GM19455 (cell line): ENCODE results near the gene CFAP157.

Experiments
- ATAC-seq: cut with Tn5 transposase; IDR thresholded peaks from one replicate; pipeline ENCODE4 v1.9.1; 2021; ENCODE audit not compliant: unreplicated experiment

CFAP157 gene

GRCh38 chr9:127692071-127692470 is 14.7 kb upstream of the CFAP157 start:
- no peak for ATAC-seq

GRCh38 chr9:127693143-127693542 is 13.6 kb upstream of the CFAP157 start:
- ATAC-seq, result no peak

GRCh38 chr9:127693697-127694096 is 13.1 kb upstream of the CFAP157 start:
- ATAC-seq, result no peak

GRCh38 chr9:127694890-127695720 is 11.7 kb upstream of the CFAP157 start:
- no peak for ATAC-seq

- no peak for ATAC-seq
These were observed 9.2 kb upstream of the CFAP157 start for GRCh38 chr9:127697575-127697974.

GRCh38 chr9:127698386-127698785 is 8.4 kb upstream of the CFAP157 start:
- no peak for ATAC-seq

- ATAC-seq, result no peak
These were observed 7.7 kb upstream of the CFAP157 start for GRCh38 chr9:127698985-127699670.

- no peak for ATAC-seq
These were observed 6.6 kb upstream of the CFAP157 start for GRCh38 chr9:127700140-127700539.

- ATAC-seq, result no peak
These were observed 6.1 kb upstream of the CFAP157 start for GRCh38 chr9:127700594-127701255.

- ATAC-seq, result no peak
These were observed 3.4 kb upstream of the CFAP157 start for GRCh38 chr9:127703289-127703946.

- no peak for ATAC-seq
These were observed 1.0 kb upstream of the CFAP157 start for GRCh38 chr9:127705577-127706379.

- no peak for ATAC-seq
These were observed 978 bp downstream of the CFAP157 start for GRCh38 chr9:127707766-127708165.

- no peak for ATAC-seq
These were observed 2.3 kb downstream of the CFAP157 start for GRCh38 chr9:127708952-127709587.

GRCh38 chr9:127710204-127710783 is 3.5 kb downstream of the CFAP157 start:
- no peak for ATAC-seq

- no peak for ATAC-seq
These were observed 4.5 kb downstream of the CFAP157 start for GRCh38 chr9:127711226-127711701.

GRCh38 chr9:127711831-127712274 is 5.1 kb downstream of the CFAP157 start:
- ATAC-seq, result no peak

GRCh38 chr9:127712371-127712770 is 5.6 kb downstream of the CFAP157 start:
- no peak for ATAC-seq

GRCh38 chr9:127712867-127713266 is 6.1 kb downstream of the CFAP157 start:
- ATAC-seq, result no peak

GRCh38 chr9:127714020-127714750 is 7.4 kb downstream of the CFAP157 start:
- no peak for ATAC-seq
